ENCODE results near the gene IFNA21. TPM values are rescaled to one million over a fixed set of nuclear protein-coding genes. Genes with fewer than 3 reads are reported as not detected.
"Not testable (repeated sequence)": the region's sequence is repeated elsewhere in the genome, so short reads cannot be mapped to it uniquely, and the experiment has no call there.

IFNA21 gene
- total RNA-seq, 2 donors from 2014 or later = not detected

DNA sequence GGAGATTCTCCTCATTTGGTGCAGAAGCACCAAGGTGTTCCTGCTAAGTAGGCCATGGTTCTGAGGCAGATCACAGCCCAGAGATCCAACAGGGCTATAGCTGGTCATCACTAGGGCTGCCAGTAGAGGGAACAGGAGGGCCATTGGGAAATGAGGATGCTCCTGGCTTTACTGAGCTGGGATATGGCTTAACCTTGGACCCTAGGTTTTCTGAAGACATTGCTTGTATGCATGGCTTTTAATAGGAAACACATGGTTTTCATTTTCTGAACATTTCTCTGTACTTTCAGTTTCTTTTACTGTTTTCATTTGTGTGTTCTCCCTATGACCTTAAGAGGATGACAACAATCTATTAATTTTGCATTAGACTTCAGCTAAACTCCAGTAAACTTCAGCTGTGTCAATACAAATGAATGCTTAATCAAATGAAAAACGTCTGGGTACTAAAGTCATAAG, 25.0 kb downstream of the IFNA21 start, which contains the start of gene IFNW1:
Gene IFNW1, minus strand, starts transcription at position 406 of the 456 bp plus-strand sequence. Its CDS starts 262 bp downstream, at position 144.
- H3K27ac Mint-ChIP-seq = no peak within 1 kb of the TSS
- Histone ChIP-seq H3K27me3 (ENCODE audit: control insufficient read depth, insufficient read depth, low read length, poor library complexity, severe bottlenecking) (no peaks in the 10 kb centered on the region), H3K27ac (ENCODE audit: low read depth, low read length) (no peak within 1 kb of the TSS), H3K9me3 (ENCODE audit: control insufficient read depth, low read length) (no peaks in the 10 kb centered on the region), H3K4me3 (ENCODE audit: low read length) (no peak within 1 kb of the TSS), H3K4me1 (ENCODE audit: control insufficient read depth, insufficient read depth, low read length) (no peaks in the 10 kb centered on the region), H3K36me3 (ENCODE audit: control insufficient read depth, insufficient read depth, low read length) (no peaks in the 10 kb centered on the region), H3K9ac (ENCODE audit: extremely low read depth, low read length, poor library complexity, severe bottlenecking) (no peak within 1 kb of the TSS)
- no CpG with 5 or more reads among the region's 1 CpG for WGBS, 2 experiments (ENCODE audit: insufficient coverage in 1 of 2, insufficient read length in 1 of 2)
- DNase-seq = peak; percentile 58
- no peak within 1 kb of the TSS for H3K4me3 Mint-ChIP-seq
- H3K9me3 Mint-ChIP-seq = no peaks in the 10 kb centered on the region
- H3K4me1 Mint-ChIP-seq = no peaks in the 10 kb centered on the region
- no peaks in the 10 kb centered on the region for H3K36me3 Mint-ChIP-seq (ENCODE audit: low read depth)
- H3K27me3 Mint-ChIP-seq (ENCODE audit: insufficient read depth) = no peaks in the 10 kb centered on the region
- TF ChIP-seq, protein P1, sequence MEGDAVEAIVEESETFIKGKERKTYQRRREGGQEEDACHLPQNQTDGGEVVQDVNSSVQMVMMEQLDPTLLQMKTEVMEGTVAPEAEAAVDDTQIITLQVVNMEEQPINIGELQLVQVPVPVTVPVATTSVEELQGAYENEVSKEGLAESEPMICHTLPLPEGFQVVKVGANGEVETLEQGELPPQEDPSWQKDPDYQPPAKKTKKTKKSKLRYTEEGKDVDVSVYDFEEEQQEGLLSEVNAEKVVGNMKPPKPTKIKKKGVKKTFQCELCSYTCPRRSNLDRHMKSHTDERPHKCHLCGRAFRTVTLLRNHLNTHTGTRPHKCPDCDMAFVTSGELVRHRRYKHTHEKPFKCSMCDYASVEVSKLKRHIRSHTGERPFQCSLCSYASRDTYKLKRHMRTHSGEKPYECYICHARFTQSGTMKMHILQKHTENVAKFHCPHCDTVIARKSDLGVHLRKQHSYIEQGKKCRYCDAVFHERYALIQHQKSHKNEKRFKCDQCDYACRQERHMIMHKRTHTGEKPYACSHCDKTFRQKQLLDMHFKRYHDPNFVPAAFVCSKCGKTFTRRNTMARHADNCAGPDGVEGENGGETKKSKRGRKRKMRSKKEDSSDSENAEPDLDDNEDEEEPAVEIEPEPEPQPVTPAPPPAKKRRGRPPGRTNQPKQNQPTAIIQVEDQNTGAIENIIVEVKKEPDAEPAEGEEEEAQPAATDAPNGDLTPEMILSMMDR (conservative IDR thresholded peaks at IDR 0.05) = peak; percentile 74

DNA sequence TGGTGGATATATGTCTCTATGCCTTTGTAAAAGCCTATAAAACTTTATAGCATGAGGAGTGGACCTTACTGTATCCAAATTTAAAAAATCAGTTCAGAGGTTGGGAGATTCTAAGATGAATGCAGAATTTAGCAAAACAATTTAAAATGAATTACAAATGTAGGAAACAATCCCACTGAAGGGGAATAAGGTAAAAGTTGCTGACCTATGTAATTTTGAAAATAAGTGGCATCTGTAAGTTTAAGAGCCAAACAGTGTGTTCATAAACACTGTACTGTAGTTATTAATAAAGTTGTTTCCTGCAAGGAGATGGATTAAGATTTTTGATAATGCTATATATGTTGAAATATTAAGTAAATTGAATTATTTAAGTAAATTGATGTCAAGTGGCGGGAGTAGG, 29.4 kb downstream of the IFNA21 start:
- no peaks in the 10 kb centered on the region for H3K4me1 Mint-ChIP-seq

DNA sequence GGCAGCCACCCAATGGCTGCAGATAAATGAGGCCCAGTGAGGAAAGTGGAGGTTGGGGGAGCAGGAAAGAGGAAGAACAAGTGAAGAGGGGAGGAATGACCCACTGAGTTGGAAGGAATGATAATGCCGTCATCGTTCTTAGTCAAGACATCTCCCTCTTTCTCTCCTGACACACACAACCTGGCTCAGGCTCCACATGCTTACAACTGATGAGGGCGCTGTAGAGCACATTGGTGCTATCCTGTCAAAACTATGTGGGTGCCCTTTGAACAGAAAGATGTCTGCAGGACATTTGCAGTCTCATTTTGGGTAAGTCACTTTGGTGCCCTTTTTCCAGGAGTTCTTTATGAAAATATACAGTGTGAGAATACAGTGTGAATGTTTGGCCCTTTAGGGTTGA, 30.7 kb downstream of the IFNA21 start:
- Histone ChIP-seq H3K4me3 (ENCODE audit: low read length) (no peak overlapping the region), H3K36me3 (ENCODE audit: control insufficient read depth, insufficient read depth, low read length) (no peaks in the 10 kb centered on the region), H3K4me1 (ENCODE audit: control insufficient read depth, insufficient read depth, low read length) (no peaks in the 10 kb centered on the region), H3K27me3 (ENCODE audit: control insufficient read depth, insufficient read depth, low read length, poor library complexity, severe bottlenecking) (no peaks in the 10 kb centered on the region), H3K9ac (ENCODE audit: extremely low read depth, low read length, poor library complexity, severe bottlenecking) (no peak overlapping the region), H3K27ac (ENCODE audit: low read depth, low read length) (no peak overlapping the region), H3K9me3 (ENCODE audit: control insufficient read depth, low read length) (no peaks in the 10 kb centered on the region)
- TF ChIP-seq, protein P1 (conservative IDR thresholded peaks at IDR 0.05) = peak; percentile 53
- DNase-seq = peak; percentile 61
- H3K4me1 Mint-ChIP-seq = no peaks in the 10 kb centered on the region
- no peak overlapping the region for H3K27ac Mint-ChIP-seq
- no peaks in the 10 kb centered on the region for H3K36me3 Mint-ChIP-seq (ENCODE audit: low read depth)
- H3K4me3 Mint-ChIP-seq = no peak overlapping the region
- no peaks in the 10 kb centered on the region for H3K9me3 Mint-ChIP-seq
- H3K27me3 Mint-ChIP-seq (ENCODE audit: insufficient read depth) = peaks cover 5% of the 10 kb centered on the region
- WGBS, 2 experiments (ENCODE audit: insufficient coverage in 1 of 2, insufficient read length in 1 of 2) = 87 to 100% methylated on average over 1 to 3 of the region's 3 CpGs

More for the DNA sequence above, 29.4 kb downstream of the IFNA21 start:
- no peaks in the 10 kb centered on the region for H3K36me3 ChIP-seq (ENCODE audit: control insufficient read depth, insufficient read depth, low read length)
- H3K9ac ChIP-seq (ENCODE audit: extremely low read depth, low read length, poor library complexity, severe bottlenecking) = no peak overlapping the region
- no peaks in the 10 kb centered on the region for H3K4me1 ChIP-seq (ENCODE audit: control insufficient read depth, insufficient read depth, low read length)
- Mint-ChIP-seq H3K27ac (no peak overlapping the region), H3K9me3 (no peaks in the 10 kb centered on the region), H3K4me3 (no peak overlapping the region), H3K36me3 (ENCODE audit: low read depth) (no peaks in the 10 kb centered on the region), H3K27me3 (ENCODE audit: insufficient read depth) (peaks cover 5% of the 10 kb centered on the region)
- no peak for DNase-seq
- H3K4me3 ChIP-seq (ENCODE audit: low read length) = no peak overlapping the region
- 100% methylated on average over 1 of the region's 1 CpG; no CpG with 5 or more reads in 1 of the 2 experiments for WGBS, 2 experiments (ENCODE audit: insufficient coverage in 1 of 2, insufficient read length in 1 of 2)
- H3K27ac ChIP-seq (ENCODE audit: low read depth, low read length) = no peak overlapping the region
- no peaks in the 10 kb centered on the region for H3K9me3 ChIP-seq (ENCODE audit: control insufficient read depth, low read length)
- no peaks in the 10 kb centered on the region for H3K27me3 ChIP-seq (ENCODE audit: control insufficient read depth, insufficient read depth, low read length, poor library complexity, severe bottlenecking)
- TF ChIP-seq, protein P1 (conservative IDR thresholded peaks at IDR 0.05) = no peak

DNA sequence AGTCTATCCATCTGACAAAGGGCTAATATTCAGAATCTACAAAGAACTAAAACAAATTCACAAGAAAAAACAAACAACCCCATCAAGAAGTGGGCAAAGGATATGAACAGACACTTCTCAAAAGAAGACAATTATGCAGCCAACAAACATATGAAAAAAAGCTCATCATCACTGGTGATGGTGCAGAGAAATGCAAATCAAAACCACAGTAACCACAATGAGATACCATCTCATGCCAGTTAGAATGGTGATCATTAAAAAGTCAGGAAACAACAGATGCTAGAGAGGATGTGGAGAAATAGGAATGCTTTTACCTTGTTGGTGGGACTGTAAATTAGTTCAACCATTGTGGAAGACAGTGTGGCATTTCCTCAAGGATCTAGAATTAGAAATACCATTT, 38.3 kb downstream of the IFNA21 start:
- not testable (repeated sequence) for H3K36me3 Mint-ChIP-seq (ENCODE audit: low read depth); H3K27me3 ChIP-seq (ENCODE audit: control insufficient read depth, insufficient read depth, low read length, poor library complexity, severe bottlenecking); H3K27ac Mint-ChIP-seq; H3K4me1 Mint-ChIP-seq; H3K9ac ChIP-seq (ENCODE audit: extremely low read depth, low read length, poor library complexity, severe bottlenecking); H3K4me3 ChIP-seq (ENCODE audit: low read length); H3K9me3 Mint-ChIP-seq; DNase-seq; H3K36me3 ChIP-seq (ENCODE audit: control insufficient read depth, insufficient read depth, low read length); H3K27me3 Mint-ChIP-seq (ENCODE audit: insufficient read depth); H3K9me3 ChIP-seq (ENCODE audit: control insufficient read depth, low read length); H3K4me1 ChIP-seq (ENCODE audit: control insufficient read depth, insufficient read depth, low read length); H3K4me3 Mint-ChIP-seq; H3K27ac ChIP-seq (ENCODE audit: low read depth, low read length)
